ENCODE data around the gene SMTN.

SMTN gene

DNA sequence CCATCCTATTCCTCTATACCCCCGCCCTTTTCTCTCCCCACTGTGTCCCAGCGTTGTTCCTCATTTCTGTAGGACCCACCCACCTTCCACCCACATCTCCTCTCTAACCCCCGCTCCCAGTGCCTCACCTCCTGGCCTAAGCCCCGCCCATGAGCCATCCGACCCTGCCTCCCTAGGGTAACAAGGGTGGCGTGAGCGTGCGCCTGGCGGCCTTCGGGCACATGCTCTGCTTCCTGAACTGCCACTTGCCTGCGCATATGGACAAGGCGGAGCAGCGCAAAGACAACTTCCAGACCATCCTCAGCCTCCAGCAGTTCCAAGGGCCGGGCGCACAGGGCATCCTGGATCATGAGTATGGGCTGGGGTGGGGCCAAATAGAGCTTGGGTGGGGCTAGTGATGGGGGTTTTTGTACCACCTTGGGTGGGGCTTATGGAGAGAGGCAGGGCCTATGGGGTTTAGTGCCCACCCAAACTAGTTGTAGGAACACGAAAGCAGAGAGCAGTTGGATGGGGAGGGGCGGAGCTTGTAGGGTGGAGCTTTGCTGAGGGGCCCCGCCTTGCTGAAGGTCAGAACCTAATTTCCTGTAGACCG is 46.2 kb downstream of the SMTN start:
- DNase-seq (ENCODE audit: low spot score): peak; percentile 37

DNA sequence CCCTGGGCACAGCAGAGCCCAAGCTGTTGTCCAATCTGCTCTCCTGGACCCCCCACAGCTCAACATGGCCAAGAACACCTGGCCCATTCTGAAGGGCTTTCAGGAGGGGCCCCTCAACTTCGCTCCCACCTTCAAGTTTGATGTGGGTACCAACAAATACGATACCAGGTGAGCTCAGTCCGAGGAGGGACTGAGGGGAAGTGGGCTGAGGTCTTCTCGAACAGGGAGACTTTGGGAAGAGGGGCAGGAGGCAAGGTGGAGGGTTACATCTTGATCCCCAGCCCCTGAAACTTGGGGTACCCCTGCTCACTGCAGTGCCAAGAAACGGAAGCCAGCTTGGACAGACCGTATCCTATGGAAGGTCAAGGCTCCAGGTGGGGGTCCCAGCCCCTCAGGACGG is 47.0 kb downstream of the SMTN start:
- no peak for DNase-seq (ENCODE audit: low spot score)

DNA sequence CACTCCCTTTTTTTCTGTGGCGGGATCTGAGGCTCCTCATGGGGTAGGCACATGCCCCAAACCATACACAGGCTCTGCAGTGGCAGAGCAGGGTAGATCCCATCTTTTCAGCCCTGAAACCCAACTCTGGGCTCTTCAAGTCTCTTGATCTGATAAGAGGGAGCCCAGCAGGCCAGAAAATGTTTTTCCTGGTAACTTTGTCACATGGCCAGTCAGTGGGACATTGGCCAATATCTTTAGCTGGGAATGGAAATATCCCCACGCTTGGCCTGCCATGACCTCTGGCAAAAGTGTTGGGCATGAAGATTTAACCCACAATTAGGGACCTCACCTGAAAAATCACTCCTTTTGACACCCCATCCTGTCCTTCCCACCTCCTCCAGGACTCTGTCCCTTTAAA is 49.8 kb downstream of the SMTN start:
- DNase-seq (ENCODE audit: low spot score): no peak

DNA sequence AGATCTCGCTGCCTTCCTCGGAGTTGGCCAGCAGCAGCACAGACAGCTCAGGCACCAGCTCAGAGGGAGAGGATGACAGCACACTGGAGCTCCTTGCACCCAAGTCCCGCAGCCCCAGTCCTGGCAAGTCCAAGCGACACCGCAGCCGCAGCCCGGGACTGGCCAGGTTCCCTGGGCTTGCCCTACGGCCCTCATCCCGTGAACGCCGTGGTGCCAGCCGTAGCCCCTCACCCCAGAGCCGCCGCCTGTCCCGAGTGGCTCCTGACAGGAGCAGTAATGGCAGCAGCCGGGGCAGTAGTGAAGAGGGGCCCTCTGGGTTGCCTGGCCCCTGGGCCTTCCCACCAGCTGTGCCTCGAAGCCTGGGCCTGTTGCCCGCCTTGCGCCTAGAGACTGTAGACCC is 52.8 kb downstream of the SMTN start:
- no peak for DNase-seq (ENCODE audit: low spot score)

DNA sequence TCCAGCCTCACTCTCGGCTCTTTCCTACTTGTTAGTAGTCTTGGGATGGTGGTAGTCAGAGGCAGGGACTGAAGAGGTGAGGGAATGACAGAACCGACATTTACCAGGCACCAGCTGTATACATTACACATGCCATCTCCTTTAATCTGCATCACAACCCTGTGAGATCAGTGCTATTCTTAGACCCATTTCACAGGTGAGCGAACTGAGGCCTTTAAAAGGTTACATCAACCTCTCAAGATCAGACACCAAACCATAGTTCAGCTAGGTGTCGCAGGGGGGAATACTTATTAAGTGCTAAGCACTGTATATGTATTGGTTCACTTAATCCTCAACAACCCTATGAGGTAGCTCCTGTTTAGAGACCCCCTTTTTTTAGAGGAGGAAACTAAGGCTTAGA is 53.6 kb downstream of the SMTN start:
- DNase-seq (ENCODE audit: low spot score): no peak

DNA sequence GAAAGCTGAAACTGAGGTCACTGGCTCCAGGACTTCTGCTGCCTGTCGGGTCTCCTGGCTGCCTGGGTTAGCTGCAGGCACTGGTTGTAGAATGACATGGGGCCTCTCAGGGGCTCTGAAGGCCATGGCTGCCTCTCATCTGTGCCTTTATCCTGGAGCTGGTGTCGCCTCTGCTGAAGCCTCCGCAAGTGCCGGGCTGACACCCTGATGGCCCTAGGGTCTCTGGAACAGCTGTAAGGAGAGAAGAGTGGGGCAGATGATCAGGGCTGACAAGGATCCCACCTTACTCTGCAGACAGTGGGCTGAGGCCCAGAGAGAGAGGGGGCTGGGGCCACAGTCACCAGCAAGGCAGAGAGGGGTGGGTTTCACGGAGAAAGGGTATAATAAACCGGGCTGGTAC is 54.6 kb downstream of the SMTN start:
- no peak for DNase-seq (ENCODE audit: low spot score)

DNA sequence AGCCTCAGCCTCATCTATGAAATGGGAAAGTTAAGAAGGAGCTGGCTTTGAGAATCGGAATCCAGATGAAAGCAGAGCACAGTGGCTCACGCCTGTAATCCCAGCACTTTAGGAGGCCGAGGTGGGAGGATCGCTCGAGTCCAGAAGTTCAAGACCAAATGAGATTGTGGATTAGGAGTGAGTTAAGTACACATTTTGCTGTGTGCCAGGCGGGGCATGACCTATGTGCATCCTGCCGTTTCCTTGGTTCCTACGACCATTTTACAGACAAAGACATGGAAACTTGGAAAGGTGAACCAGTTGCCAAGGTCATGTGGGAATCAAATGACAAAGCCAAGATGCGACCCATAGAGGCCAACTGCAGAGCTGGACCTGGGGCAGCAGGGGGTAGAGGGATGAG is 55.0 kb downstream of the SMTN start:
- DNase-seq (ENCODE audit: low spot score): no peak

DNA sequence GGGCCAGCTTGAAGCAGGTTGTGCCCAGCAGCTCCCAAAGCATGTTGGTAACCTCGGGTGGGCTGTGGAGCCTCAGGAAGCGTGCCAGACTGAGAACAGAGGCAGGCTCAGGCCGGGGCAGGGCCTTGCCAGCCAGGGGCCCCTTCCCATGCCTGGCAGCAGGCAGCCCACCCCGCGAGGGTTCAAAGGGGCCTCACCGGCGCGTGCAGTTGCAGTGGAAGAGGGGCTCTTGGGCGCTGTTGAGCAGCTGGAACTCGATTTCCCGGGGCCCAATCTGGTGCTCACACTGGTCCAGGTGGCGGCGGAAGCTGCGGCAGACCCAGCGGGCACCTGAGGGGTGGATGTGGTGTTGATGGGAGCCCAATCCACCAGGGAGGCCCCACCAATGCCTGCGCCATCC is 55.6 kb downstream of the SMTN start:
- DNase-seq (ENCODE audit: low spot score): no peak

DNA sequence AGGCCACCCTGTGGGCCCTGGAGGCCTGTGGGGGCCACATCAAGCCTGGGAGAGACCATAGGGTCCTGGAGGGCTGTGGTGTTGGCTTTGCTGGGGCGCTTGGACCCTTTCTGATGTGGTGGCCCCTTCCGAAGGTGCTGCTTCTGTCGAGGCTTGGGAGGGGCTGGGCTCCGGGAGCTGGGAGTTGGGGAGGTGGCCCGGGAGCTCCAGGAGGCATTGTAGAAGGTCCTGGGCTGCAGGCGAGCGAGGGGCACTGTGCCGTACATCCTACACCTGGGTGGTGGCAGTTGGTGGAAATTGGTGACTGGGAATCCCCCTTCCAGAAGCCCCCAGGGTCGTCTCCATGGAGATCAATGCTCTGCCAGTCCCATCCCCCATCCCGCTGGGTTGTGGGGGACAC is 56.6 kb downstream of the SMTN start:
- no peak for DNase-seq (ENCODE audit: low spot score)

DNA sequence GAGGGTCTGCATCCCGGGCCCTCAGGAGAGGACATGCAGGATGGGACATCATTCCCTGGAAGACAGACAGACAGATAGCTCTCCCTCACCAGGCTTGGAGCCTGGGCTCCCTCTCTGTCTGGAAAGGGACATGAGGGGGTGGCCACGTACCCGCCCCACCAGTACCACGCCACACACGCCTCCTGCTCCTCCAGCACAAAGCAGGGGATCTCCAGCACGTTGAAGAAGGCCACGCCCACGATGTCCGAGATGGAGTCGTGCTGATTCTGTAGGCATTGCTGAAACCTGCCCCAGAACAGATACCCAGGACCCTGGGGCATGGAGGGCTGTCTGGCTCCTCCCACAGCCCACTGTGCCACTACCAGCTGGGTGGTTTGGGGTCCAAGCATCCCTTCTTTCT is 57.0 kb downstream of the SMTN start:
- DNase-seq (ENCODE audit: low spot score): no peak

DNA sequence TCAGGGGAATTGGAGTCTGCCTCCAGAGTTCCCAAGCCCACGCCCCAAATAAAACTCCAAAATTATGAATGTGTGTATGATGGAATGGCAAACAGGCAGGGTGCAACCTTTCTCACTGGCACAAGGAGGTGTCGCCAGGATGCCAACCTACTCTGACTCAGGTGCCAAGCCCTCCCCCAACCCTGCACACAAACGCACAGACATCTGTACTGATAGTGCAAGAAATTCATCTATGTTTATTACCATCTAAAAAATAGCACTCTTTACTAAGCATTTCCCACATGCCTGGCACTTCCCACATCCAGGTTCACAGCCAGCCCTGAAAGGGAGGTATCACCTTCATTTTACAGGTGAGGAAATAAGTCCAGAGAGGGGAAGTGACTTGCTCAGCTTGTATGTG is 57.9 kb downstream of the SMTN start:
- no peak for DNase-seq (ENCODE audit: low spot score)

DNA sequence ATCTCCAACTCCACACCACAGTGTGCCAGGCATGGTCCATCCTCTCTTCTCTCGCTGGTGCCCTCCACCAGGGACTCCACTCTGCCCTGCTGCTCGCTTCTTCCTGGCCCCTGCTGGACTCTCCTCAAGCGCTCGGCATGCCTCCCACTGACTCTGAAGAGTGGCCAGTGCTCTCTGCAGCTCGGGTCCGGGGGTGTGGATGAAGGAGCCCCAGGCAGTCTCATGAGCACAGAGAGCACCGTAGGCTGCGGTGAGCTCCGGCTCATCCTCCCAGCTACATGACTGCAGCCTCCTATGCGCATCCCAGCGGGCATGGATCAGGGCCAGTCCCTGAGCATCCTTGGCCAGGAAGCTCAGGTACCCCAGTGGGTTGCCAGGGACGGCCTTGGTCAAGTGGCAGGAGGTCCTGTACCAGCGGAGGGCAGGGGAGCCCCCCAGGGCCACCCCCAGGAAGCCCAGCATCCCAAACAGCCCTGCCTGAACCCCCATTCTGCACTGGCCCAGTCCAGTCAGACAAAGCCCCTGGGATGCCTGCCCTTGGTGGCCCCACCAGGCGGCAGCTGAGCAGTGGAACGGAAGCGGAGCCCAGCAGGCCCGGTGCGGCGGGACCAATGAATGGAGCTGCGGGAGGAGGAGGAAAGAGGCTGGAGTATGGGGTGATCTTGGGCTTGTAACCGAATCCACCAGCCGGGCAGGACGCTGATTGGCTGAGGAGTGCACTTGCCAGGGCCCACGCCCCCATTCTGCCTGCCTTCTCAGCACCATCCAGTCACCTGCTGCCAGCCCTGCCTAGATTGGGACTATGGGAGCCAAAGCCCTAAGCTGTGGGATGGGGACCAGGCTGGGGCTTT is 59.0 kb downstream of the SMTN start, which contains the start of gene PLA2G3:
TSS of gene PLA2G3 (minus strand) at position 643 of the 851 bp plus-strand sequence. CDS start at position 489, 154 bp downstream.
- DNase-seq (ENCODE audit: low spot score): no peak

DNA sequence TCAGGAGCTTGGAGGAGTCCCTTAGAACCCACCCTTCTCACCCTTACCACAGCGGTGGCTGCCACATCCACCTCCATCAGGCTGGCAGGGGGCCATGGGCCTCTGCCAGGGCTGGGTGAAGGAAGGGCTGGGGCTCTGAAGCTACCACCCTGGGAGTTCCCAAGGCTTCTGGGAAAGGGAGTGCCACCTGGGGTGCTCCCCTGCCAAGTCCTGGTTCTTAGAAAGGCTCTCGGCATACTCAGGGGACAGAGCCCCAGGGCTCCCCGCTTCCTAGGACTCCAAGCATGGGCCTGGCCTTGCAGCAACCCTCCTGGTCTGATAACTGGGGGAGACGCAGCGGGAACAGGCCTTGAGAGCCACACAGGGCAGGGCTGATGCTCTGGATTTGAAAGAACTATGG is 59.6 kb downstream of the SMTN start:
- DNase-seq (ENCODE audit: low spot score): no peak

DNA sequence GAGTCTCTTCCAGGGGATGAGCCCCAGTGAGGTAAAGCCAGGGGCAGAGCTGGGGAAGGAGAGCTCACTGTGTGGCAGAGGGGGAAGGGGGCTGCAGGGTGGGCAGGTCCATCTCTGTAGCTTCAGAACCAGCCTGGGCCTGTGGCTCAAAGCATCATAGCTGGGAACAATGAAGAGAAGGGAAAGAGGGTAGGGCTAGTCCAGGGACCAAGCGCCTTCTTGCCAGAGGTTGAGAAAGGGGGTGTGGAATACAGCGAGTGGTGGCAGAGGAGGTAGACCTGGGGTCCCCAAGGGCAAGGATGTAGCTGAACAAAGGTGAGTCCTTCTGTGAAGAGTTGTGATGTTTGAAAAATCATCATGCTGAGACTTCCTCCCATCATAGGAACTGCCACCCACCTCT is 60.4 kb downstream of the SMTN start:
- DNase-seq (ENCODE audit: low spot score): no peak

DNA sequence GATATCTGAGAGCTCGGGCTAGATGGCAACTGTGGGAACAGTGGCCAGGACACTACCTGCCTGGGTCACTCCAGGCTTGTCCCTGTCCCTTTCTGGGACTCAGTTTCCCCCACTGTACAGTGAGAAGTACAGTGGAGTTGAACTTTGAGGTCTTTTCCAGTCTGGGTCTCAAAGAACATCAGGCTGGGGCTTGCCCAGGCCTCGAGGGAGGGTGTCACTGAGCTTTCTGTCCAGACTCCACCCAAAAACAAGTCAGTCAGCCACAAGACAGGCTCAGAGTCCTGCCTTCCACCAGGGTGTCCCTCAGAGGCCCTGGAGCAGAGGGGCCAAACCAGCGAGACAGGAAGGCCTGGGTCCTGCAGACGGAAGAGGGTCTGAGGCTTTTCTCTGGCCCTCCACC is 61.2 kb downstream of the SMTN start:
- no peak for DNase-seq (ENCODE audit: low spot score)

DNA sequence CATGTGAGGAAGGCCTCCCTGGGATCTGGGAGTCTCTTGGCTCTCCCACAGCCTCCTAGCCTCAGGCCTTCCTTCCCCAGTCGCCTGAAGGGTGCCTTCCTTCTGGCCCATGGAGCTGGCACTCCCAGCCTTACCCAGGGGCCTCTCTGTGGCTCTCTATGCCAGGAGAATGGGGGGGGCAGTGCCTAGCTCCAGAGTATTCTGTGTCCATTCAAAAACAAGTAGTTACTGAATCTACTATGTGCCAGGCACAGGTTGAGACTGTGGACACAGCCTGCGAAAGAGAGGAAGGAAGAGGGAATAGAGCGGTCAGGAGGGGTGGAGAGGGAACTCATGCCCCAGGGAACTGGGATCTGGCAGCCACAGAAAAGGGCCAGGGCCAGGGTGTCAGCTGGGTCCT is 61.9 kb downstream of the SMTN start:
- no peak for DNase-seq (ENCODE audit: low spot score)

DNA sequence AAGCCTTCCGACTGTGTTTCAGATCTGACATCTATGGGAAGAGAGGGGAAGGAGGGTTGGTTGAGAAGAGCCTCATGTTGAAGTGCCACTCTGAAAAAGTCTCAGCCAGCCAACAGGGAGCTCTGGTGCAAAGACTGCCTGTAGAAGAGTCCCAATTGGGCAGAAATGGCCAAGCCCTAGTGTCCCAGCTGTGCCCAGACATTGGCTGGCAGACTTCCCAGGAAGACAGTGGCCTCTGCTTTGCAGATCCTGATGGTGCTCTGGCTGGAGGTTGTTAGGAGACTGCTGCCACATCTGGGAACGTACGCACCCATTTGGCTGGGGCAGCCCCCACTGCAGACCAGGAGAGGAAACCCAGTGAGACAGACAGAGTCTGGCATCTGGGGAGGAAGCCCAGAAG is 62.4 kb downstream of the SMTN start:
- no peak for DNase-seq (ENCODE audit: low spot score)

DNA sequence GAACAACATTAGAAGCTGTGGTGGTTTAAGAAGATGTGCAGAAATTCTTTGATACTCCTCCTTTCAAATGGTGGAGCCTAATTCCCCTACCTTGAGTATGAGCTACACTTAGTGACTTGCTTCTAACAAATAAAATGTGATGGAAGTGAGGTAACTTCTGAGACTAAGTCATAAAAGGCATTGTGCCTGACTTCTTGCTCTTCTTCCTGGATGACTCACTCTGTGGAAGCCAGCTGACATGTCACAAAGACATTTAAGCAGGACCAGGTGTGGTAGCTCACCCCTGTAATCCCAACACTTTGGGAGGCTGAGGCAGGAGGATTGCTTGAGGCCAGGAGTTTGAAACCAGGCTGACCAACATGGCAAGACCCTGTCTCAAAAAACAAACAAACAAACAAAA is 63.1 kb downstream of the SMTN start:
- no peak for DNase-seq (ENCODE audit: low spot score)

DNA sequence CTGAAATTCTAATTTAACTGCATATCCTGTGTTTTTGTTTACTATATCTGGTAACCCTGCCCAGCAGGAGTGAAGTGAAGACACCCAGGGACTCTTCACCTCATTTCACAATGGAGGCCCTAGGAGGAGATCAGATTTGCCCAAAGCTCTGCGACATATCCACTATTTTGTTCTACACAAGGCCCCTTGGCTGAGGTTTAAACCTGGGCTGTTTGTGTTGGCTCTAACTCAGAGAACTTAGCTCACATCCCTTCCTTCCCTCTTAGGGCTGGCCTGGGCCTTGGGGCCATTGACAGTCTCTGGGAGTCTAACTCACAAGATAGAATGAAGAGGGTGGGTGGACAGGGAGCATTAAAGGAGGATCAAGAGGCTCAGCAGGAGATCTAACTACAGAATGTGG is 67.4 kb downstream of the SMTN start:
- no peak for DNase-seq (ENCODE audit: low spot score)

DNA sequence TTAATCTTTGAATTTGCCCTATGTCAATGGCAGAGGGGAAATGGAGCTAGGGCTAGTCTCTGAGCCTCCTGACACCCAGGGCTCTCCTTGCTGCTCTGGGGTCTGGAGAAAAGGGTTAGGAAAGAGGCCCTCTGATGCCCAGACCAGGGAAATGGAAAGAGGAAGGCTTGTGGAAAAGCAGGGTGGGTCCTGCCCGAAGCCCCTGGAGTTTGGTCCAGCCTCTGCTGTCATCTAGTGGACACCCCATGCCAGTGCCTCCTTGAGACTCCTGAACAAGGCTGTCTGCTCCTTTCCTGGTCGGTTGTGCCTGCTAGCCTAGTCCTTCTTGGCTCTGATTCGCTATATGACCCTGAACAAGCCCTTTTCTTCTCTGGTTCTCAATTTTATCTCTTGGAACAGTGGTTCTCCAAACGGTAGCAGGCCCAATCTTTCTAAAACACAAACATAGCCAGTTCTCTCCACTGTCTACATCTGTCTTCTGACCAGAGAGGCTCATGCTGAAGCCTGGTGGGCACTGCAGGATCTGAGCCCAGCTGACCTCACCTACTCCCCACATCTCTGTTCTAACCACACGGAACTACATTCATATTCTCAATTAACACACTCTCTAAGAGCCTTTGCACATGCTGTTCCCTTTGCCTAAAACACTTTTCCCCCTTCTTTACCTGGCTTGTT is 68.0 kb downstream of the SMTN start:
- DNase-seq (ENCODE audit: low spot score): peak; percentile 69

DNA sequence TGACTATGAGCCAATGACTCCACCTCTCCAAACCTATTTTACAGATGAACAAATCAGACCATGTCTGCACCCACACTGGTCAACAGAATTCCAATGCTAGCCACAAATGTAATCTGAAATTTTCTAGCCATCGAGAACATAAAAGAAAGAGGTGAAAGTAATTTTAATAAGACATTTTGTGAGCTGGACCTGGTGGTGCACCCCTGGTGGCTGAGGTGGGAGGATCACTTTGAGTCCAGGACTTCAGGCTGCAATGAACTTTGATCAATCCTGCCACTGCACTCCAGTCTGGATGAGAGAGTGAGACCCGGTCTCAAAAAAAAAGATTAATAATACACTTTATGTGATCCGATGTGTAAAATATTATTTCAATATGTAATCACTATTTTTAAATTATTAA is 69.5 kb downstream of the SMTN start:
- DNase-seq (ENCODE audit: low spot score): no peak

DNA sequence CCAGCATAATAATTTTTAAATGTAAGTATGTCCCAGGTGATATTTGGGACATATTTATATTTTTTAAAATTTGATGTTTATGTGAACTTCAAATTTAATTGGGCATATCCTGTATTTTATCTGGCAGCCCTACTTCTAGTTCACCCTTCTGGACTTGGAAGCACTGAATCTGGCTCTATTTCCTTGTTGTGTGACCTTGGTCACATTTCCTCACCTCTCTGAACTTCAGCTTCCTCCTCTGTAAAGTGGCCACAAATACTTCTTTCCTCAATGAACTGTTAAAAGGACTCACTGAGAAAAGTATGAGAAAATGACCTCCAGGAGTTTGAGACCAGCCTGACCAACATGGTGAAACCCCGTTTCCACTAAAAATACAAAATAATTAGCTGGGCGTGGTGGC is 70.8 kb downstream of the SMTN start:
- DNase-seq (ENCODE audit: low spot score): no peak

DNA sequence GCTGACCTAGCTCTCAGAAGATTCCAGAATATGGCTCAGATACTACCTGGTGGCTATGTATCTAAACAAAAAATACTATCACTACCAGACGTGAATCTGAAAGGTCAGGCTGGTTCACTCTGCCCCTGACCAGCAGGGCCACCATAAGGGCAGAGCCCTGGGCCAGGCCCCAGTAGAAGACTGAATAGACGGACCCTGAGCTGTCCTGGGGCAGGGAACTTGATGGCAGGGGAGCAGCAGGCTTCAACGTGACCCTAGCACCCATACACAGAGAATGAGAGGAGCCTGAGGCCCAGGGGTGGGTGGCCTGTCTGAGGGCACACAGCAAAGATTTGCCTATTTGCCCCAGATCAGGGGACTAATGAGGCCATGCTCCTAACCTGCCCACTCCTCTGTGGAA is 72.2 kb downstream of the SMTN start:
- no peak for DNase-seq (ENCODE audit: low spot score)

Measured in germinal center (tissue), 1 donor.